Stimulated activated CD4-positive, alpha-beta T cell treated with anti-CD3 and anti-CD28 coated beads, Interleukin-1b, Interleukin-23, amount 100 ng/mL, for 4 hours (primary cell): ENCODE data around the gene FBXO22.
"Not testable (repeated sequence)": the region's sequence is repeated elsewhere in the genome, so short reads cannot be mapped to it uniquely, and the experiment has no call there.

Source experiments
- DNase-seq, 2 donors: peaks; one replicate each; pipeline ENCODE4 v3.0.0-alpha.2; 2020; ENCODE audit warnings: low read depth in 2 of 2

The FBXO22 gene

DNA sequence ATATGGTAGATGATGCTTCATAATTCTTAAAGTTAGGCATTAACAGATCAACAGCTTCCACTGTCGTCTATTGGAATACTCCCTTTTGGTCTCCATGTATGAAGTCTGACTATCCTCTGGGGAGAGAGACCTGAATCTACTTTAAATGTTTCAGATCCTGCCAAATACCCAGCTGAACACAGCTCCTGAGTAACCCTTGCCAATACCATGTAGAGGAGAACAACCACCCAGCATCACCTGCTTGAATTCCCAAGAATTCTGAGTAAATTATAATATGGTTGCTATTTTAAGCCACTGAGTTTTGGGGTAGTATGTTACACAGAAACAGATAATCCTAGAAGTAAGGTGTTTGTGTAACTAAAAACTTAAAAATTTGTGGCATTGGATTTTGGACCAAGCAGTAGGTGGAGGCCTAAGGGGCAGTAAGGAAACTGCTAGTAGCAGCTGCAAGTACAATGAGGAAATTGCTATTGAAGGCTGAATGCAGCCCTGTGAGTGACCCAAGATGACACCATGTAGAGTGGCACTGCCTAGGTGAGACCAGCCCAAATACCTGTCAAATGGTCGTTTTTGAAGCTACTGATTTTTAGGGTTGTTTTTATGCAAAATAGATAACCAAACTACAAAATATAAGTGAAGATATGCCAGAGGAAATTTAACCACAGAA, 77.6 kb downstream of the FBXO22 start:
- DNase-seq, result no peak

DNA sequence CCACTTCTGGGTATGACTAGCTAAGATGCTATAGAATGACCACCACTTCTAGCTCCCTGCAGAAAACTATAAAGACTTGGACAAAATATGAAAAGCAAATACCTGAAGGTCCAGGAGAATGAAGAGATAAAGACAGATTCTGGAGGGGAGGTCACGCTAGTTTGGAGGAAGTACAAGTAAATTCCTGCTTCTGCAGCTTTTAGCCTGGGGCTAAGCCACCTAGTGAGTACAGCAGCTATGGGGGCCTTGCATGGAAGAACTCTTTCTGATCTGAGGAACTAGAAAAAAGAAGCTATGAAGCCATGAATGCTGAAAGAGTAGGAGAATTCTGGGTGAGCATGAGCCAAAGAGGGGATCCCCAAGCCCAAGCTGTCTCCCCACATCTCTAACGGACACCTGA, 78.8 kb downstream of the FBXO22 start:
- DNase-seq, result no peak

DNA sequence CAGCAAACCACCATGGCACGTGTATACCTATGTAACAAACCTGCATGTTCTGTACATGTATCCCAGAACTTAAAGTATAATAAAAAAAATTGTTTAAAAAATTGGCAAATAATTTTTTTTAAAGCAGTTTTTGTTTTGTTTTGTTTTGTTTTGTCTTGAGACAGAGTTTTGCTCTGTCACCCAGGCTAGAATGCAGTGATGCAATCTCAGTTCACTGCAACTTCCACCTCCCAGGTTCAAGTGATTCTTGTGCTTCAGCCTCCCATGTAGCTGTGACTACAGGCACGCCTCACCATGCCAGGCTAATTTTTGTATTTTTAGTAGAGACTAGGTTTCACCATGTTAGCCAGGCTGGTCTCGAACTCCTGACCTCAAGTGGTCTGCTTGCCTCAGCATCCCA, 81.0 kb downstream of the FBXO22 start:
- DNase-seq, result not testable (repeated sequence)

DNA sequence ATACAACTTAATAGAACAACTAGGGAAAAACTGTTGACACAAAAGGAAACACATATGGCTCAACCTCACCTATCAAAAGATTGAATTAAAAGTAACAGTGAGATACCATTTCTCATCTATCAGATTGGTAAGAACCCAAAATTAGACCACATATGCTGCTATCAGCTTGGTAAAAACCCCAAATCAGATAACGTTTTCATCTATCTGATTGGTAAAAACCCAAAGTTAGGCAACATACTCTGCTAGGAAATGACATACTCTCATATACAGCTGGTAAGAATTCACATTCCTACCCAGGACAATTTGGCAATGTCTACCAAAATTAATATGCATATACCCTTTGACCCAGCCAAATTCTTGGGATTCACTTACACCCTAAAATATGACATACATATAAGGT, 82.3 kb downstream of the FBXO22 start:
- DNase-seq, result no peak

DNA sequence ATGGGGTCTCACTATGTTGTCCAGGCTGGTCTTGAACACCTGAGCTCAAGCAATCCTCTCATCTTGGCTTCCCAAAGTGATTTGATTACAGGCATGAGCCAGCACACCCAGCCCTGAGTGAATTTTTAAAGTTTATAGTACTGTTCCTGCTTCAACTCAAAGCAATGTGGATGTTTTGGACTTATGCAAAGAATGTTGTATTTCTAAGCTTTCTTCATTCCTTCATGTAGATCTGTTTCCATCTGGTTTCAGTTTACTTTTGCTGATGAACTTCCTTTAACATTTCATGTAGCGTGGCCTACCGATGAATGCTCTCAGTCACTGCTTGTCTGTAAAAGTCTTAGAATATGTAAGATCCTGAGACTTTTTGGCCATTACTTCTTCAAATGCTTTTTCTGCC, 85.4 kb downstream of the FBXO22 start:
- DNase-seq, result no peak

DNA sequence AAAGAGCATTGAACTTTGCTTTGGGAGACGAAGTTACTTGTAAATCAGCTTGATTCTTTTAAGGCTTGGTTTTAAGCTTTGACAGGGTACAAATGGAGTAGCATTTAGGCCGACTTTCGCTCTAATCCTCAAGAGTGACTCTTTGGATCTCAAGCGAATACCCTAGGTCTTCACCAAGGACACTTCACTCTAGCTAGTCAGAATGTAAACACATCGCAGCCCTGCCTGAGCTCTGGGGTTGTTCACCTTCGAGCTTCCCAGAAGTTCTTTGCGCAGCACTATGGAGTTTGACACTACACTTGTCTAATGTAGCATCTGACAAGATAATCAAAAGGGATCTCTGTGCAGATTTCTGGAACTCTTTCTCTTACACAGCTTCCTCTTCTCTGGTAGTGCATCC, 86.2 kb downstream of the FBXO22 start:
- no peak for DNase-seq
